RWPE1 (cell line): ENCODE data around the gene FAM163A.

Source experiments
- CTCF ChIA-PET: fragments of 350-600 bp; sonication (Branson Sonifier 250); formaldehyde crosslinking; extraction: SDS; loops from one replicate; lab custom pipeline; 2021; lab: Yijun Ruan, JAX
- POLR2A ChIA-PET: fragments of 400-600 bp; formaldehyde crosslinking; extraction: SDS; loops from one replicate; lab custom pipeline; 2020; ENCODE audit warnings: antibody characterized with exemption; ENCODE audit not compliant: low non-redundant PET; lab: Yijun Ruan, JAX
- DNase-seq: peaks from one replicate; pipeline ENCODE4 v3.0.0; 2012; ENCODE audit warnings: low spot score
- H3K27ac ChIP-seq: fragments of 450-650 bp; 2 replicates; pipeline ENCODE4 v1.5.1; 2017
- TF ChIP-seq, protein P1 (sequence below): fragments of 450-650 bp; conservative IDR thresholded peaks from 2 replicates; pipeline ENCODE4 v1.5.1; 2017; ENCODE audit warnings: low read depth, mild to moderate bottlenecking

FAM163A gene

DNA sequence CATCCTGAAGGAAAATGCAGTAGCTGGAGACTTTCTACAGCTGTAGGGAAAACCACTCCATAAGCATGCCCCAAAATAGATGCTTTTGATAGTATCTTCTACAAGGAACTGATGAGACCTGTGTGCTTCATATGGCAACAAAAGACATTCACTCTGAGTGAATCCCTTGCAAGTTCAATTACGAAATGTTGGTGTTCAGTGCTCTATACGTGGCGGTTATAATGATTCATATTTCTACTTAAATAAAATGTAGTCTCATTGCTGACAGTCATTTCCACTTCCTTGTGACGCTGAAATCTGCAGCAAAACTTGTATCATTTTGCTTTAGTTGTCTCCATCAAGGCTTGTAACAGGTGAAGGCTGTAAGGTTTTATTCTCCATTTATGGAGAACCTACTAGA lies 113.9 kb downstream of the FAM163A start:
- TF ChIP-seq, protein P1, sequence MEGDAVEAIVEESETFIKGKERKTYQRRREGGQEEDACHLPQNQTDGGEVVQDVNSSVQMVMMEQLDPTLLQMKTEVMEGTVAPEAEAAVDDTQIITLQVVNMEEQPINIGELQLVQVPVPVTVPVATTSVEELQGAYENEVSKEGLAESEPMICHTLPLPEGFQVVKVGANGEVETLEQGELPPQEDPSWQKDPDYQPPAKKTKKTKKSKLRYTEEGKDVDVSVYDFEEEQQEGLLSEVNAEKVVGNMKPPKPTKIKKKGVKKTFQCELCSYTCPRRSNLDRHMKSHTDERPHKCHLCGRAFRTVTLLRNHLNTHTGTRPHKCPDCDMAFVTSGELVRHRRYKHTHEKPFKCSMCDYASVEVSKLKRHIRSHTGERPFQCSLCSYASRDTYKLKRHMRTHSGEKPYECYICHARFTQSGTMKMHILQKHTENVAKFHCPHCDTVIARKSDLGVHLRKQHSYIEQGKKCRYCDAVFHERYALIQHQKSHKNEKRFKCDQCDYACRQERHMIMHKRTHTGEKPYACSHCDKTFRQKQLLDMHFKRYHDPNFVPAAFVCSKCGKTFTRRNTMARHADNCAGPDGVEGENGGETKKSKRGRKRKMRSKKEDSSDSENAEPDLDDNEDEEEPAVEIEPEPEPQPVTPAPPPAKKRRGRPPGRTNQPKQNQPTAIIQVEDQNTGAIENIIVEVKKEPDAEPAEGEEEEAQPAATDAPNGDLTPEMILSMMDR, result no peak
- no peak for DNase-seq
- CTCF ChIA-PET, result no interaction called here
- H3K27ac ChIP-seq, result no peak overlapping the region
- POLR2A ChIA-PET, result no interaction called here

DNA sequence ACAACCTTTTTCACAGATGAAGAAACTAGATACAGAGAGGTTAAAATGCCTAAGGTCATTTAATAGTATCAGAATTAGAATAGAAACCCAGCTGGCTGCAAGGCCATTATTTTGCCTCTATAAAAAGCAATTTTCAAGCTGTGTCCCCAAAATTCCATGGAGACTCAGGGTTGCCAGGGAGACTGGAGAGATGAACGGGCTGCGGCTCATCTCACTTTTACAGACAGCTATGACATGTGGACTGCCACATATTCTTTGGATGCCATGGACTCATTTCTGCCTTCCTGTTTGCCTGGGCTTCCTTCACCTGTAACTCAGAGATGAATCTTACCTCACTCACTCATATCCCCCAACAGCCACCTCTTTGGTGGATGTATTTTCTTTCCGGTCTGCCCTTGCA lies 117.6 kb downstream of the FAM163A start:
- no peak overlapping the region for H3K27ac ChIP-seq
- ChIA-PET POLR2A (no interaction called here), CTCF (no interaction called here)
- no peak for DNase-seq
- TF ChIP-seq, protein P1, result no peak

DNA sequence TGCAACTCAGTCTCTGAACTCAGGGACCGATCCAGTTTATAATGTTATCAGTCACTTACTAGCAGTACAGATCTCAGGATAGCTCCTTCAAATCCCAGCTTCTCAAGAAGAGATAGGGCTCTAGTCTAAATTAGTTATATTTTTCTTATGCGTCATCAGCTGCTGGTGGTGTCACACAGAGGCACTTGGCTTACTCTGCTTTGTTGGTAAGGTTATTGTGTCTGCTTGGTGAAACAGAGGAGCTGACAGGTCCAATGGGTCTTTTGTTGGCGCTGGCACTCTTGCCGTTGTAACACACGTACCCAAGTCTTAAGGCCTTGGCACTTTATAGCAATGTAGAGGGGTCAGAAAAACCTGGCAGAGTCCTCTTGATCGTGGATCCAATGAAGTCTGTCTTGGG lies 122.3 kb downstream of the FAM163A start:
- no peak overlapping the region for H3K27ac ChIP-seq
- DNase-seq, result no peak
- TF ChIP-seq, protein P1, result no peak
- ChIA-PET CTCF (no interaction called here), POLR2A (no interaction called here)
